Mammary epithelial cell (primary cell): ENCODE data around the gene POLK.

Experiments used
- CTCF ChIP-seq, 2 donors: IDR thresholded peaks in 1 of 2; conservative IDR thresholded peaks in 1 of 2; 2 replicates each; pipeline ENCODE4 v1.5.1; 2011 to 2012; ENCODE audit warnings: inconsistent platforms in 2 of 2, low read length in 2 of 2, mild to moderate bottlenecking in 2 of 2, control low read depth in 1 of 2, low read depth in 1 of 2; ENCODE audit not compliant: insufficient read depth in 1 of 2; ENCODE audit errors: extremely low read depth in 1 of 2
- EZH2 ChIP-seq: IDR thresholded peaks from 2 replicates; pipeline ENCODE4 v1.6.1; 2012; ENCODE audit warnings: low read length, inconsistent platforms, borderline replicate concordance

GRCh38 chr5:75468593-75468992 lies 43.1 kb upstream of the POLK start:
- TF ChIP-seq CTCF (conservative IDR thresholded peaks at IDR 0.05 in 1 of 2, IDR thresholded peaks at IDR 0.05 in 1 of 2; ENCODE audit: extremely low read depth in 1 of 2, insufficient read depth in 1 of 2, low read depth in 1 of 2, low read length in 2 of 2) (no peak), EZH2 (no peak)
